WTC11 (cell line): ENCODE measurements around the gene CTNND2. TPM values are rescaled to one million over a fixed set of nuclear protein-coding genes. Genes with fewer than 3 reads are reported as not detected.

Source experiments
- ATAC-seq: fragments of 200-7000 bp; cut with Tn5 transposase; 2 replicates; pipeline ENCODE4 v1.10.0; 2021; ENCODE audit warnings: mild to moderate bottlenecking, moderate library complexity
- CTCF ChIA-PET: fragments of 300-600 bp; sonication (Branson Sonifier 250); formaldehyde crosslinking; loops from one replicate; lab custom pipeline; 2021; ENCODE audit warnings: antibody characterized with exemption; lab: Charles Lee
- POLR2A ChIA-PET: fragments of 350-600 bp; sonication (Branson Sonifier 250); formaldehyde crosslinking; loops from one replicate; lab custom pipeline; 2021; ENCODE audit warnings: antibody characterized with exemption; lab: Charles Lee
- DNase-seq: peaks from one replicate; pipeline ENCODE4 v3.0.0; 2021; ENCODE audit warnings: low spot score
- H3K27ac Mint-ChIP-seq: 2 replicates; pipeline ENCODE4 v1.8.0; 2021; ENCODE audit warnings: mixed read lengths
- H3K27me3 Mint-ChIP-seq: 2 replicates; pipeline ENCODE4 v1.8.0; 2021; ENCODE audit warnings: low read depth, mild to moderate bottlenecking, moderate library complexity, mixed read lengths
- H3K36me3 Mint-ChIP-seq: 2 replicates; pipeline ENCODE4 v1.8.0; 2021; ENCODE audit warnings: mixed read lengths
- H3K4me1 Mint-ChIP-seq: 2 replicates; pipeline ENCODE4 v1.8.0; 2022; ENCODE audit warnings: mixed read lengths
- H3K4me3 Mint-ChIP-seq: 2 replicates; pipeline ENCODE4 v1.8.0; 2021; ENCODE audit warnings: mild to moderate bottlenecking, moderate library complexity, mixed read lengths
- H3K9me3 Mint-ChIP-seq: 2 replicates; pipeline ENCODE4 v1.8.0; 2021; ENCODE audit warnings: mixed read lengths
- E2F4 ChIP-seq: sonication (generic); formaldehyde crosslinking; IDR thresholded peaks from 2 replicates; pipeline ENCODE4 v1.8.1; 2022; ENCODE audit warnings: low read depth, mild to moderate bottlenecking, moderate library complexity, missing genetic modification reagents, borderline replicate concordance
- ETV6 ChIP-seq: sonication (generic); formaldehyde crosslinking; IDR thresholded peaks from 2 replicates; pipeline ENCODE4 v1.8.1; 2022; ENCODE audit warnings: mild to moderate bottlenecking, missing genetic modification reagents
- FOXP4 ChIP-seq: sonication (generic); formaldehyde crosslinking; IDR thresholded peaks from 2 replicates; pipeline ENCODE4 v1.8.0; 2022; ENCODE audit warnings: mild to moderate bottlenecking, missing genetic modification reagents
- GABPB1 ChIP-seq: sonication (generic); formaldehyde crosslinking; IDR thresholded peaks from 2 replicates; pipeline ENCODE4 v1.8.1; 2023; ENCODE audit warnings: mild to moderate bottlenecking, missing genetic modification reagents
- HMGXB4 ChIP-seq: sonication (generic); formaldehyde crosslinking; IDR thresholded peaks from 2 replicates; pipeline ENCODE4 v1.8.1; 2023; ENCODE audit warnings: mild to moderate bottlenecking, moderate library complexity, missing genetic modification reagents
- IRF1 ChIP-seq: sonication (generic); formaldehyde crosslinking; IDR thresholded peaks from 2 replicates; pipeline ENCODE4 v1.8.0; 2023; ENCODE audit warnings: missing genetic modification reagents
- NFE2L1 ChIP-seq: sonication (generic); formaldehyde crosslinking; IDR thresholded peaks from 2 replicates; pipeline ENCODE4 v1.8.1; 2023; ENCODE audit warnings: missing genetic modification reagents
- NFYB ChIP-seq: sonication (generic); formaldehyde crosslinking; conservative IDR thresholded peaks from 2 replicates; pipeline ENCODE4 v1.8.0; 2022; ENCODE audit warnings: low read depth, missing genetic modification reagents
- NR3C1 ChIP-seq: sonication (generic); formaldehyde crosslinking; conservative IDR thresholded peaks from 2 replicates; pipeline ENCODE4 v1.8.1; 2023; ENCODE audit warnings: low read depth, mild to moderate bottlenecking, missing genetic modification reagents
- PREB ChIP-seq: sonication (generic); formaldehyde crosslinking; IDR thresholded peaks from 2 replicates; pipeline ENCODE4 v1.8.1; 2022; ENCODE audit warnings: mild to moderate bottlenecking, missing genetic modification reagents, moderate library complexity, borderline replicate concordance
- PRRX2 ChIP-seq: fragments of 250-450 bp; sonication (Bioruptor Pico); IDR thresholded peaks from 2 replicates; pipeline ENCODE4 v1.8.0; 2021; ENCODE audit warnings: mild to moderate bottlenecking
- SMAD4 ChIP-seq: sonication (generic); formaldehyde crosslinking; IDR thresholded peaks from 2 replicates; pipeline ENCODE4 v1.8.0; 2022; ENCODE audit warnings: mild to moderate bottlenecking, missing genetic modification reagents
- TCF7 ChIP-seq: sonication (generic); formaldehyde crosslinking; IDR thresholded peaks from 2 replicates; pipeline ENCODE4 v1.8.0; 2022; ENCODE audit warnings: mild to moderate bottlenecking, low read depth, missing genetic modification reagents, moderate library complexity
- ZNF281 ChIP-seq: sonication (generic); formaldehyde crosslinking; IDR thresholded peaks from 2 replicates; pipeline ENCODE4 v1.8.0; 2023; ENCODE audit warnings: mild to moderate bottlenecking, missing genetic modification reagents
- ZNF416 ChIP-seq: fragments of 250-450 bp; sonication (Bioruptor Pico); IDR thresholded peaks from 2 replicates; pipeline ENCODE4 v1.9.0; 2021; ENCODE audit warnings: mild to moderate bottlenecking, inconsistent platforms
- ZNF512 ChIP-seq: sonication (generic); formaldehyde crosslinking; IDR thresholded peaks from 2 replicates; pipeline ENCODE4 v1.8.1; 2022; ENCODE audit warnings: missing genetic modification reagents, borderline replicate concordance
- ZNF532 ChIP-seq: fragments of 250-450 bp; sonication (Bioruptor Pico); IDR thresholded peaks from 2 replicates; pipeline ENCODE4 v1.9.0; 2021; ENCODE audit warnings: mild to moderate bottlenecking, borderline replicate concordance
- ZSCAN18 ChIP-seq: fragments of 250-450 bp; sonication (Bioruptor Pico); IDR thresholded peaks from 2 replicates; pipeline ENCODE4 v2.1.2; 2022; ENCODE audit warnings: mild to moderate bottlenecking, moderate library complexity
- total RNA-seq: library from RNA; stranded (reverse); gene quantifications from 3 replicates; pipeline ENCODE4 v1.2.3, GENCODE V29; 2021

Gene CTNND2
- total RNA-seq, 1 experiment from 2014 or later, result 11.9 TPM

- TF ChIP-seq HMGXB4 (CRISPR knock-in tag), result no peak
- no peak for TF ChIP-seq NFE2L1 (CRISPR knock-in tag)
- TF ChIP-seq ZSCAN18 (CRISPR knock-in tag), result no peak
- no peak for TF ChIP-seq IRF1 (CRISPR knock-in tag)
- TF ChIP-seq ZNF416, result no peak
- no peak for TF ChIP-seq ZNF532 (CRISPR knock-in tag)
- no peak for TF ChIP-seq PREB (CRISPR knock-in tag)
- TF ChIP-seq FOXP4 (CRISPR knock-in tag), result no peak
Measured at GRCh38 chr5:11177999-11178711, 726.1 kb downstream of the CTNND2 start (continued).

- Mint-ChIP-seq H3K9me3 (no peaks in the 10 kb centered on the region), H3K27me3 (no peaks in the 10 kb centered on the region), H3K27ac (no peak overlapping the region), H3K36me3 (no peaks in the 10 kb centered on the region), H3K4me3 (no peak overlapping the region), H3K4me1 (0 out of 2 replicates have a peak, but pooled peaks cover 3% of the 10 kb centered on the region)
- ChIA-PET CTCF (no interaction called here), POLR2A (no interaction called here)
- ATAC-seq (no peak), DNase-seq (no peak)
- TF ChIP-seq ETV6 (CRISPR knock-in tag) (no peak), E2F4 (CRISPR knock-in tag) (no peak), ZNF281 (CRISPR knock-in tag) (no peak), GABPB1 (CRISPR knock-in tag) (no peak), TCF7 (no peak), SMAD4 (no peak), NFYB (CRISPR knock-in tag) (no peak), PRRX2 (no peak), NR3C1 (CRISPR knock-in tag) (no peak), ZNF512 (no peak)
Measured at GRCh38 chr5:11174591-11174990, 729.7 kb downstream of the CTNND2 start.
